GM12878 (cell line): Measurements from ENCODE around the gene DCAF12. TPM values are rescaled to one million over a fixed set of nuclear protein-coding genes. Genes with fewer than 3 reads are reported as not detected.

Source experiments
- ATAC-seq: fragments of 200-7000 bp; cut with Tn5 transposase; 3 replicates; pipeline ENCODE4 v1.9.1; 2020; ENCODE audit warnings: mild to moderate bottlenecking, moderate library complexity
- BruUV-seq: library from RNA; stranded (reverse); fragments of 400-500 nt; replicated peaks from 2 replicates; lab custom pipeline; 2021; lab: Mats Ljungman, UMichigan
- CTCF ChIA-PET: fragments of 300-600 bp; sonication (Branson Sonifier 250); formaldehyde crosslinking; extraction: SDS; loops from one replicate; lab custom pipeline; 2021; ENCODE audit warnings: inconsistent platforms; lab: Yijun Ruan, JAX
- POLR2A ChIA-PET: fragments of 350-600 bp; formaldehyde crosslinking; extraction: SDS; loops from one replicate; lab custom pipeline; 2021; ENCODE audit warnings: inconsistent platforms; lab: Charles Lee
- RAD21 ChIA-PET: fragments of 300-600 bp; sonication (Branson Sonifier 250); formaldehyde crosslinking; loops from one replicate; lab custom pipeline; 2023; ENCODE audit warnings: antibody characterized with exemption; ENCODE audit not compliant: unreplicated experiment; lab: Charles Lee
- SMC1A ChIA-PET: fragments of 300-600 bp; sonication (Branson Sonifier 250); formaldehyde crosslinking; loops from one replicate; lab custom pipeline; 2023; ENCODE audit not compliant: unreplicated experiment, uncharacterized antibody; lab: Charles Lee
- DNase-seq: peaks from one replicate; pipeline ENCODE4 v3.0.0-alpha.2; 2011; ENCODE audit warnings: low read depth, low spot score
- FAIRE-seq: peaks from 3 replicates; lab custom pipeline; 2011; peaks lifted over from hg19 to GRCh38; lab: Jason Lieb, UNC
- H2AFZ ChIP-seq: 2 replicates; pipeline ENCODE4 v1.6.0; 2011; ENCODE audit warnings: low read depth, low read length, control low read depth; ENCODE audit not compliant: control insufficient read depth
- H3K27ac ChIP-seq: 2 replicates; pipeline ENCODE4 v1.5.1; 2011; ENCODE audit warnings: control low read depth; ENCODE audit not compliant: control insufficient read depth, insufficient read depth
- H3K27me3 ChIP-seq, 2 experiments: replicated peaks in 1 of 2; 2 replicates each; pipeline versions ENCODE4 v1.6.0 to v1.6.1; 2011; ENCODE audit warnings: low read length in 1 of 2; ENCODE audit not compliant: control insufficient read depth in 2 of 2, insufficient read depth in 2 of 2
- H3K36me3 ChIP-seq, 2 experiments: 2 replicates each; pipeline ENCODE4 v1.5.1; 2011; ENCODE audit warnings: low read length in 1 of 2; ENCODE audit not compliant: control insufficient read depth in 2 of 2, insufficient read depth in 2 of 2
- H3K4me1 ChIP-seq: 2 replicates; pipeline ENCODE4 v1.6.1; 2011; ENCODE audit warnings: mild to moderate bottlenecking, low read length, moderate library complexity, mixed read lengths; ENCODE audit not compliant: control insufficient read depth, insufficient read depth
- H3K4me2 ChIP-seq: 2 replicates; pipeline ENCODE4 v1.6.0; 2011; ENCODE audit warnings: control low read depth; ENCODE audit not compliant: control insufficient read depth, insufficient read depth
- H3K4me3 ChIP-seq: fragments of 200-600 bp; sonication (generic); 2 replicates; pipeline ENCODE4 v1.5.1; 2016
- H3K79me2 ChIP-seq: 2 replicates; pipeline ENCODE4 v1.6.0; 2011; ENCODE audit warnings: low read length; ENCODE audit not compliant: control insufficient read depth, insufficient read depth
- H3K9ac ChIP-seq: 2 replicates; pipeline ENCODE4 v1.8.0; 2011; ENCODE audit warnings: low read length, control low read depth, mixed read lengths; ENCODE audit not compliant: control insufficient read depth, insufficient read depth
- H3K9me3 ChIP-seq: replicated peaks from 3 replicates; pipeline ENCODE4 v1.5.1; 2011; ENCODE audit warnings: mild to moderate bottlenecking, low read length; ENCODE audit not compliant: control insufficient read depth, insufficient read depth
- H4K20me1 ChIP-seq: 2 replicates; pipeline ENCODE4 v1.6.0; 2011; ENCODE audit not compliant: control insufficient read depth, insufficient read depth
- CBFB ChIP-seq: IDR thresholded peaks from 2 replicates; pipeline ENCODE4 v1.6.1; 2016; ENCODE audit warnings: antibody characterized with exemption, low read depth
- TAF1 ChIP-seq: IDR thresholded peaks from 2 replicates; pipeline ENCODE4 v1.6.1; 2011; ENCODE audit warnings: mild to moderate bottlenecking, low read depth, low read length, borderline replicate concordance
- WGBS: methylation state at CpG from one replicate; pipeline ENCODE4 v1.1.6; 2016; ENCODE audit warnings: low lambda C conversion rate; ENCODE audit not compliant: insufficient replicate concordance, insufficient coverage; ENCODE audit errors: missing lambda C conversion rate; 5-methylcytosine and 5-hydroxymethylcytosine counted together
- in situ Hi-C: fragments of 300-500 bp; cut with MboI; formaldehyde crosslinking; loops from 9 replicates; pipeline ENCODE4 v1.14.3; 2018; ENCODE audit warnings: mixed read lengths
- intact Hi-C: fragments of 100-400 bp; cut with micrococcal nuclease; formaldehyde crosslinking; loops from one replicate; pipeline ENCODE4 v1.14.2; 2022; ENCODE audit not compliant: unreplicated experiment
- polyA plus RNA-seq, 11 experiments: library from polyadenylated mRNA; depleted of rRNA in 4 of 11; unstranded in 6 of 11; stranded (reverse) in 5 of 11; fragments of >200 nt; fragmentation: Nextera tagmentation in 4 of 11; fragmentation: Illumina TruSeq in 1 of 11; extraction: Ambion mirVana in 4 of 11; extraction: Trizol in 1 of 11; gene quantifications; 1 replicate in 1 of 11; 2 replicates in 10 of 11; pipeline versions ENCODE4 v1.2.1 to v1.2.3, GENCODE V29; 2011 to 2016; ENCODE audit warnings: inconsistent platforms in 2 of 11, missing spikeins in 2 of 11, low read depth in 1 of 11
- total RNA-seq, 4 experiments: library from RNA; depleted of rRNA in 3 of 4; stranded (reverse); fragments of >200 nt in 3 of 4; fragmentation: Illumina TruSeq in 1 of 4; extraction: Trizol in 1 of 4; gene quantifications; 2 replicates each; pipeline versions ENCODE4 v1.2.1 to v1.2.3, GENCODE V29; 2013 to 2021
- TF ChIP-seq, protein P1 (sequence below): fragments of 450-650 bp; IDR thresholded peaks from 2 replicates; pipeline ENCODE4 v1.6.1; 2016; ENCODE audit warnings: mild to moderate bottlenecking

Gene DCAF12
- total and polyA plus RNA-seq, 10 of the 15 experiments (the other 5 are each of a cell fraction or from before 2014, with no cell fraction given) = 11.7 to 57.6 (median 34.6) TPM

DNA sequence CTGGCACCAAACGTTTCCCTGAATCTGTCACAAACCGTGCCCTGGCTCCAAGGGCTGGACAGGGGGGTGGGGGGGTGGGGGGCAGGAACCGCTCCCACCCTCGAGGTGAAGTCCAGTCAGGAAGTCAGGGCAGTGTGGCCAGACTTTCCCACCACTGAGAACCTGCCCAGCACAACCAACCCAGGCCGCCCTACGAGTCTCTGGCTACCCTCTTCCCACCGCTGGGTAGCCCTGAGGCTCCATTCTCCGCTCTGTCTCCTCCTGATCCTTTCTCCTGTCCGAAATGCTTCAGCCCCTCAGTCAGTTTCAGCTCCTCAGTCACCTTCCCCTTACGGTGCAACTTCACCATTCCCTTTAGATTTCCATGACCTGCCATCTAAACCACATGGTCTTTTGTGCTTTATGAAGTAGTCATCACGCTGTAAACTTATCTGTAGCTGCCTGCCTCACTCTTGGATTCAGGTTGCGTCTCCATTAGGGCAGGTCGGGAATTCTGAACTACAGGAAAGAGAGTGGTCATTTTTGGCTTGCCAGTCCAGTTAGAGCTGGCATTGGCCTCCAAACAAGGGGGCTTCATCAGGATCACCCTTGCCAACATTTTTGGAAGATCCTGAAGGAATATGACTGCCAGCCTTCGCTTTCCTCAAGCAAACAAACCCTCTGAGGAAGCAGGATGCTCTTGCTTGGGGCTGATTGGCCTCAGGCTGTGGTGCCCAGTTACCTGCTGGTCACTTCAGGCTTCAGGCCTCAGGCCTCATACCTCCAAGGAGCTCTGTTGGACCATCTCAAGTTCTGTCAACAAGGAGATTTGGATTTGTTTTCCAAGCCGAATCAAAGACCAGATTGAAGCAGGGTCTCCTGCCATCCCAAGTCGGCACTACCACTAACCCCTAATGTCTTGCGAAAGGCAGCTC is 794 bp upstream of the DCAF12 start:
- BruUV-seq = TSS peak; percentile 66
- Histone ChIP-seq H3K27me3 (no peaks in the 10 kb centered on the region), H3K36me3 (no peaks in the 10 kb centered on the region), H3K4me2 (peak overlapping the region; percentile 70), H3K9ac (peak overlapping the region; percentile 86), H3K27ac (peak overlapping the region; percentile 84), H2AFZ (peak overlapping the region; percentile 13; the same call in 1 of the 2 replicates), H3K9me3 (no peaks in the 10 kb centered on the region), H3K79me2 (peaks cover 35% of the 10 kb centered on the region), H4K20me1 (no peaks in the 10 kb centered on the region), H3K4me3 (peak overlapping the region; percentile 97; the same call in 1 of the 2 replicates), H3K4me1 (peaks cover 20% of the 10 kb centered on the region)
- ChIA-PET RAD21 (interaction anchor here (0.6 to 1.5 kb wide), 2 partner anchors 44 to 75 kb away, joined by 3 to 4 read pairs; no protein-coding TSS in a partner anchor), SMC1A (interaction anchor here (0.6 to 1.2 kb wide), 4 partner anchors 29 to 203 kb away, joined by 3 read pairs; no protein-coding TSS in a partner anchor), CTCF (interaction anchor here (0.6 to 1.5 kb wide), 4 partner anchors 15 to 1533 kb away, joined by 3 to 7 read pairs (median 3); no protein-coding TSS in a partner anchor), POLR2A (interaction anchor here (0.6 to 1.5 kb wide), 2 partner anchors 188 to 203 kb away, joined by 4 to 5 read pairs; no protein-coding TSS in a partner anchor)
- TF ChIP-seq, protein P1, sequence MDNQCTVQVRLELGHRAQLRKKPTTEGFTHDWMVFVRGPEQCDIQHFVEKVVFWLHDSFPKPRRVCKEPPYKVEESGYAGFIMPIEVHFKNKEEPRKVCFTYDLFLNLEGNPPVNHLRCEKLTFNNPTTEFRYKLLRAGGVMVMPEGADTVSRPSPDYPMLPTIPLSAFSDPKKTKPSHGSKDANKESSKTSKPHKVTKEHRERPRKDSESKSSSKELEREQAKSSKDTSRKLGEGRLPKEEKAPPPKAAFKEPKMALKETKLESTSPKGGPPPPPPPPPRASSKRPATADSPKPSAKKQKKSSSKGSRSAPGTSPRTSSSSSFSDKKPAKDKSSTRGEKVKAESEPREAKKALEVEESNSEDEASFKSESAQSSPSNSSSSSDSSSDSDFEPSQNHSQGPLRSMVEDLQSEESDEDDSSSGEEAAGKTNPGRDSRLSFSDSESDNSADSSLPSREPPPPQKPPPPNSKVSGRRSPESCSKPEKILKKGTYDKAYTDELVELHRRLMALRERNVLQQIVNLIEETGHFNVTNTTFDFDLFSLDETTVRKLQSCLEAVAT = 0 out of 2 replicates have a peak, but pooled peaks have one; percentile 22
- 0 out of 2 replicates have a peak, but pooled peaks have one; percentile 3 for TF ChIP-seq CBFB
- no peak for TF ChIP-seq TAF1
- FAIRE-seq = no peak
- no peak for DNase-seq
- peak; percentile 4 for ATAC-seq
- intact Hi-C loops = loop anchor here (5.0 kb wide), 2 partner anchors 50 to 125 kb away; partner anchors contain the start of gene UBAP1
- 58% methylated on average over 17 of the region's 17 CpGs for WGBS
- in situ Hi-C loops = no loop called here
